AG09309 (cell line): Measurements from ENCODE around the gene MAST4.
A peak's percentile ranks its signal among the peaks of the same experiment; 100 is the strongest.

Experiments
- DNase-seq: peaks from one replicate; pipeline ENCODE4 v3.0.0-alpha.2; 2010; ENCODE audit warnings: low read depth
- H3K4me3 ChIP-seq: 2 replicates; pipeline ENCODE4 v1.5.1; 2011; ENCODE audit warnings: mild to moderate bottlenecking, low read depth, low read length, moderate library complexity; ENCODE audit not compliant: control insufficient read depth
- TF ChIP-seq, protein P1 (sequence below): IDR thresholded peaks from 2 replicates; pipeline ENCODE4 v1.5.1; 2011; ENCODE audit warnings: mild to moderate bottlenecking, low read depth, low read length, inconsistent platforms; ENCODE audit not compliant: insufficient read depth, control insufficient read depth; ENCODE audit errors: missing control alignments

The MAST4 gene

DNA sequence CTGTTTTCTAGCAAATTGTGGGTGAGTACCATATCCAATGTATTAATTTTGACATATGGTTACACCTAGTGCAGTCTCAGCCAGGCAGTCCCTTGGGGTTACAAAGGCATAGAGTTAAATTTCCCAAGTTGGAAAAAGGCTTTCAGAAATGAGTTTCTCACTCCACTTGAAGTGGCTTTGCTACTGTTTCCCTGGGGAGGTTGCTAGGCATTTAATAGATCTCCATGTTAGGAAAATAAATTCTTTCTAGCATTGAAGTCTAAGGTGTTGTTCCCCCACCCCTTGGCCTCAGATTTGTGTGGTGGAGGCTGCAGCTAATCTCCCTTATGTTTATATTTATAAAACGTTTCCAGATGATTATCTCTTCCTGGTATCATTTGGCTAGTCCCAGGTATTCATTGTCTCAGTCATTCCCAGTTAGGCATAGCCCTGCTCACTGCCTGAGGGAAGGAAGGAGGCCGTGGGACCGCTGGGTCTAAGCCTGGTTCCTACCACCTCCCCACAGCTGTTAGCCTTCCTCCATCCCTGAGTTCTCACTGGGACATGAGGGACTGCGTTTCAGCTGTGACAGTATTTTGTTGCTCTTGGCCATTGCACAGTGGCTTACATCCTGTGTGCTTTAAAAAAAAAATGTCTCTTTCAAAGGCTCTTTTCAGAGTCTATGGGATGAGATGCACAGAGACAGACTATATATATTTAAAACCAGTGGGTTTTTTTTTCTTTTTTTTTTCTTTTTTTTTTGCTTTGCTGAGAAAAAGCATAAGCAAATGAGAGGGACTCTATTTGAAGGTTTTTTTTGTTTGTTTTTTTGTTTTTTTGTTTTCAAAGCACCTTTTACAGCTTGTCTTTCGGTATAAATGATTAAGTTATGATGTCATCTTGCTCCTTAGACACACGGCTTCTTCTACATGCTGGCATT is 121.5 kb downstream of the MAST4 start:
- TF ChIP-seq, protein P1, sequence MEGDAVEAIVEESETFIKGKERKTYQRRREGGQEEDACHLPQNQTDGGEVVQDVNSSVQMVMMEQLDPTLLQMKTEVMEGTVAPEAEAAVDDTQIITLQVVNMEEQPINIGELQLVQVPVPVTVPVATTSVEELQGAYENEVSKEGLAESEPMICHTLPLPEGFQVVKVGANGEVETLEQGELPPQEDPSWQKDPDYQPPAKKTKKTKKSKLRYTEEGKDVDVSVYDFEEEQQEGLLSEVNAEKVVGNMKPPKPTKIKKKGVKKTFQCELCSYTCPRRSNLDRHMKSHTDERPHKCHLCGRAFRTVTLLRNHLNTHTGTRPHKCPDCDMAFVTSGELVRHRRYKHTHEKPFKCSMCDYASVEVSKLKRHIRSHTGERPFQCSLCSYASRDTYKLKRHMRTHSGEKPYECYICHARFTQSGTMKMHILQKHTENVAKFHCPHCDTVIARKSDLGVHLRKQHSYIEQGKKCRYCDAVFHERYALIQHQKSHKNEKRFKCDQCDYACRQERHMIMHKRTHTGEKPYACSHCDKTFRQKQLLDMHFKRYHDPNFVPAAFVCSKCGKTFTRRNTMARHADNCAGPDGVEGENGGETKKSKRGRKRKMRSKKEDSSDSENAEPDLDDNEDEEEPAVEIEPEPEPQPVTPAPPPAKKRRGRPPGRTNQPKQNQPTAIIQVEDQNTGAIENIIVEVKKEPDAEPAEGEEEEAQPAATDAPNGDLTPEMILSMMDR, result no peak
- DNase-seq, result no peak
- H3K4me3 ChIP-seq, result no peak overlapping the region

DNA sequence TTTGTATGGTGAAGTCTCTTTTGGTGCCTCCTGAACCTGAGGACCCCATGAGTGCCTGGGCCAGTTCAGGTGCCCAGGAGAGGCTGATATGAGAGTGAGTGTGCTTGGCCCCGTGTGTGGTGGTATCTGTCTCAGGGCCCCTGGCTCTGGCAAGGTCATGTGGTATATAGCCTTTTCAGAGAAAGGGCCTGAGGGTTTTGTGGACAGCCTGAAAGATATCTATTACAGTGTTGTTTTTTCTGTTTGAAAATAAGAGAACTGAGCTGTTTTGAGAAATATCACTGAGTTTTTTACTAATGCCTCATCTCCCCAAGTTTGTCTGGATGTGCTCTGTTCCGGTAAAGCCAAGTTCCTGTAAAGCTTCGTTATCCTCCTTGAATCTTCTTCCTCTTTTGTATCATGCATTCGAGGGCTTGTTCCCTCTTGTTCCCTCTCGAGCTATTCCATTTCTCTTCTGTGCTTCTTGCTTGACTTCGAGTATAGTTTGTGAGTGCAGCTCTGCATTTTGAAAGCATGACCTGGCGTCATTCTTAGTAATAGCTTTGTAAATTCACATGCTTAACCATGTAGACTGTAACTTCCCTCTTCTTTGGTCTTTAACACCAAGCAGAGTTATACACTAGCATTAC is 122.3 kb downstream of the MAST4 start:
- DNase-seq, result no peak
- H3K4me3 ChIP-seq, result no peak overlapping the region
- TF ChIP-seq, protein P1, result no peak

DNA sequence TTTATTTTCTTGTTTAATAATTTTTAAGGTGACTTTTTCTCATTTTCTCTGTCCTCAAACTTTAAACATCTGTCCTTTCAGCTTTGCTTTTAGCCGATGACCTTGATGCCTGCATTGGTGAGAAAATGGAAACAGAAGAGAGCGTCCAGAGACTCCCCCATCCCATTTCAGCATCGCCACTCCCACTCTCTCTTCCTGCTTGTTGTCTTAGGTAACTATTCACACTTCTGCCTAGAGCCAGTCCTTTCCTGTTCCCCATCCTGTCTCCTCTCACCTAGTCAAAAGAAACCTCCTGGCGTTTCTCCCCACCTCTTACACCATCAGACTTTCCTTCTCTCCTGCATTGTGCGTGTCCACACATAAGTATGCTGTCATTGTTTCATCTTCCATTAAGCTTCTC is 124.6 kb downstream of the MAST4 start:
- no peak for DNase-seq
- TF ChIP-seq, protein P1, result no peak
- no peak overlapping the region for H3K4me3 ChIP-seq

DNA sequence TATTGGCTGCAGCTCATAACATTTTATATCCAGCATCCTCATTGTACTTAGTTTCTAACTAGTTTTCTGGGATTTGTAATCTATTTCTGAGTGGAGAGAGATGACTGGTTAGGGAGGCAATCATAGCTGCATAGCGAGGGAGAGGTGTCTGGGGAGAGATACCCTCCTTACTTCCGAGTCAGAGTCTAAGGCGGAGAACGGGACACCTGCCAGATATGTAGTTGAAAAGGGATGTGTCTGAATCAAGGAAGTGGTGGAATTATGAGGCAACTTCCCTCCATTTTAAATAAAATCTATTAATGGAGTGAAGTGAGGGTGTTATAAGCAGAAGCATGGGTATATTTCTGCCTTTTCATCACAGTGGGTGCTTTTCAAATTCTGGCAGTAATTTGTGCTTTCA is 126.5 kb downstream of the MAST4 start:
- DNase-seq, result no peak
- TF ChIP-seq, protein P1, result no peak
- no peak overlapping the region for H3K4me3 ChIP-seq

DNA sequence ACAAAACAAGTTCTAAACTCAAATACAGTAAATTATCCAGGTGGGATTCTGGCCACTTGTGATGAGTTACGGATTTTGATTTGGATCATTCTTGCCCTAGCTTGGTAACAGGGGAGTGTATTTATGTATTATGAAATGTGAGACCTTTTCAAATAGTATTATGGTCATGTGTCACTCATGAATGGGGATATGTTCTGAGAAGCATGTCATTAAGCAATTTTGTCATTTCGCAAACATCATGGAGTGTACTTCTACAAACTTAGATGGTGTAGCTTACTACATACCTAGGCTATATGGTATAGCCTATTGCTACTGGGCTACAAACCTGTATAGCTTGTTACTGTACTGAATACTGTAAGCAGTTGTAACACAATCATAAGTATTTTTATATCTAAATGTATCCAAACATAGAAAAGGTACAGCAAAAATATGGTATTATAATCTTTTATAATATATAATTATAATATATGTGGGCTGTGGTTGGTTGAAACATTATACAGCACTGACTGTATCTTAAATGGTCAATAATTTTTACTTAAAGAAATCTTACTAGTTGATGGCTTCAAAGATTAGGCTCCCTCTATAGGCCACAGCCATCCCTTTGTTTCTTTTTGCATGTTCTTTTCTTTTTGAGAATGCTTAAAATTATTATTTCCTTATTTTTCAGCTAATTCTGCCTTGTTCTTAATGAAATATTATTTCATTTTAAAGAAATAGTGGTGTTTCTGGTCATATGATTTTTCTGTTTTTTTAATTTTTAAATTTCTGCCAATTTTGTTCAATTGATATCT is 128.4 kb downstream of the MAST4 start:
- DNase-seq, result no peak
- TF ChIP-seq, protein P1, result peak; percentile 1
- no peak overlapping the region for H3K4me3 ChIP-seq

DNA sequence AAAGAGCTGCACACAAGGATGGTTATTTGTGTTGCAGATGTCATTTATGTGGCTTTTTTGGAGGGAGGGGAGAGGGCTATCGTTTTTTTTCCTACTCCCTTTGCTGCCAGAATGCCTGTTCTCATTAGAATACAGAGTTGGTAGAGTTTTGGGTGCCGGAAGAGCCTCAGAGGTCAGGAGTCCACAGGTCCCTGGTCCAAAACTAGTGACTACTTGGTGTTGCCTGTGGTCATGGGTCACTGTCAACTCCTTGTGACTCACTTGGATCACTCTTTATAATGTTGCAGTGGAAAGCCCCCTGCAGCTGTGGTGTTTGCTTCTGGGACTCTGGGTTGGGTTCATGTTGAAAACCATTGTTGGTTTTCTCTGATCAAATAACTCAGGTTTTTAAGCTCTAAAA is 131.4 kb downstream of the MAST4 start:
- DNase-seq, result no peak
- no peak overlapping the region for H3K4me3 ChIP-seq
- TF ChIP-seq, protein P1, result no peak
